Astrocyte (in vitro differentiated cells and primary cell): ENCODE data around the gene ZMIZ1. TPM values are rescaled to one million over a fixed set of nuclear protein-coding genes. Genes with fewer than 3 reads are reported as not detected.

ENCODE experiments used
- DNase-seq: peaks from one replicate; pipeline ENCODE4 v3.0.0-alpha.2; 2010; ENCODE audit warnings: low read depth
- FAIRE-seq: peaks from 2 replicates; lab custom pipeline; 2011; peaks lifted over from hg19 to GRCh38; lab: Jason Lieb, UNC
- H2AFZ ChIP-seq: 2 replicates; pipeline ENCODE4 v1.6.0; 2012; ENCODE audit warnings: low read depth, low read length, inconsistent platforms
- H3K27ac ChIP-seq: 2 replicates; pipeline ENCODE4 v1.5.1; 2011; ENCODE audit warnings: low read depth, low read length, inconsistent platforms
- H3K27me3 ChIP-seq: 2 replicates; pipeline ENCODE4 v1.6.0; 2011; ENCODE audit warnings: low read length, inconsistent platforms; ENCODE audit not compliant: insufficient read depth
- H3K36me3 ChIP-seq: 2 replicates; pipeline ENCODE4 v1.5.1; 2011; ENCODE audit warnings: low read length, inconsistent platforms; ENCODE audit not compliant: insufficient read depth
- H3K4me1 ChIP-seq: 2 replicates; pipeline ENCODE4 v1.5.1; 2011; ENCODE audit warnings: low read length, inconsistent platforms; ENCODE audit not compliant: insufficient read depth
- H3K4me2 ChIP-seq: 2 replicates; pipeline ENCODE4 v1.6.0; 2012; ENCODE audit warnings: low read length, inconsistent platforms
- H3K4me3 ChIP-seq: 2 replicates; pipeline ENCODE4 v1.5.1; 2011; ENCODE audit warnings: low read depth, mild to moderate bottlenecking, low read length, inconsistent platforms; ENCODE audit not compliant: insufficient read depth
- H3K79me2 ChIP-seq: 2 replicates; pipeline ENCODE4 v1.6.0; 2012; ENCODE audit warnings: mild to moderate bottlenecking, low read length, inconsistent platforms; ENCODE audit not compliant: insufficient read depth
- H3K9ac ChIP-seq: 2 replicates; pipeline ENCODE4 v1.6.0; 2012; ENCODE audit warnings: mild to moderate bottlenecking, low read length, inconsistent platforms
- H3K9me3 ChIP-seq: 2 replicates; pipeline ENCODE4 v1.5.1; 2012; ENCODE audit warnings: low read depth, mild to moderate bottlenecking, low read length, inconsistent platforms; ENCODE audit not compliant: insufficient read depth
- H4K20me1 ChIP-seq: 2 replicates; pipeline ENCODE4 v1.6.0; 2012; ENCODE audit warnings: low read length, inconsistent platforms; ENCODE audit not compliant: insufficient read depth
- H3K27ac Mint-ChIP-seq: one replicate; pipeline ENCODE4 v1.8.0; 2021; ENCODE audit warnings: mild to moderate bottlenecking, mixed read lengths; ENCODE audit not compliant: unreplicated experiment
- H3K27me3 Mint-ChIP-seq: one replicate; pipeline ENCODE4 v1.8.0; 2021; ENCODE audit warnings: low read depth, mixed read lengths; ENCODE audit not compliant: unreplicated experiment
- H3K36me3 Mint-ChIP-seq: one replicate; pipeline ENCODE4 v1.8.0; 2021; ENCODE audit warnings: low read depth, mixed read lengths; ENCODE audit not compliant: unreplicated experiment
- H3K4me1 Mint-ChIP-seq: one replicate; pipeline ENCODE4 v1.8.0; 2021; ENCODE audit warnings: low read depth, mixed read lengths; ENCODE audit not compliant: unreplicated experiment
- H3K4me3 Mint-ChIP-seq: one replicate; pipeline ENCODE4 v1.8.0; 2021; ENCODE audit warnings: mild to moderate bottlenecking, moderate library complexity, mixed read lengths; ENCODE audit not compliant: unreplicated experiment
- H3K9me3 Mint-ChIP-seq: one replicate; pipeline ENCODE4 v1.8.0; 2021; ENCODE audit warnings: mild to moderate bottlenecking, mixed read lengths; ENCODE audit not compliant: unreplicated experiment
- EZH2 ChIP-seq: IDR thresholded peaks from 2 replicates; pipeline ENCODE4 v1.6.1; 2012; ENCODE audit warnings: mild to moderate bottlenecking, low read length, inconsistent platforms; ENCODE audit not compliant: insufficient read depth
- total RNA-seq: library from RNA; stranded (reverse); gene quantifications from 2 replicates; pipeline ENCODE4 v1.2.1, GENCODE V29; 2021
- TF ChIP-seq, protein P1 (sequence below): IDR thresholded peaks from 2 replicates; pipeline ENCODE4 v1.5.1; 2011; ENCODE audit warnings: low read depth, mild to moderate bottlenecking, inconsistent platforms, low read length, moderate library complexity; ENCODE audit not compliant: insufficient read depth

ZMIZ1 gene
- total RNA-seq, 1 donor from 2014 or later: 45.5 TPM

DNA sequence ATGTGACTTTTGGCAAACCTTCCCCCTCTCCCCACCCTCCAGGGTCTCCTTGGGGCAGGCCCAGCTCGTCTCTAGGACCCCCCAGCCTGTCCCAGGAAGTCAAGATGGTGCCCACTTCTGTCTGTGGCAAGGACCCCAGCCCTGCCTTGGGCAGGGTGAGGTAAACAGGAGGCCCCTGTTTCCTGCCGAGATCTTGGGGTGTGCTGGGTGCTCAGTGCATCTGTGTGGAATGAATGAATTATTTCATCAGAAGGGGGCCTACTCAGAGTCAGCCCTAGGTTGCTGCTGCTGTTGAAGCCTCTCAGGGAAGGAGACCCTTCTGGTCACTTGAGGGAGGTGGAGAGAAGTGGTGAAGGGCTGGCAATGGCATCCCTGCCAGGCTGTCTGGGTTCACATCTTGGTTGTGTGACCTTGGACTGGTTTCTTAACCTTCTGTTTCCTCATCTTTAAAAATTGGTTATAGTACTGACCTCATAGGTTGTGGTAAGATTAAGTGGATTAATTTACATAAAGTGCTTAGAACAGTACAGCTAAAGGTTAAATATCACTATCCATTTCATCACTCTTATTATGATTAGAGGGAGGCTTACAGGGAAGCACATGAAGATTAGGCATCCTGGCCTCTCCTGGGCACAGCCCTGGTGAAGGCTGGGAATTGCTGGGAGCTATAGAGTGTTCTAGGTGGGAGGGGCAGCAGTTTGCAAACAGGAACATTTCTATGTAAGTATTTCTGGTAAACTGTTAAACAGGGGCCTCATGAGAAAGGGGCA is 67.7 kb downstream of the ZMIZ1 start:
- H3K79me2 ChIP-seq: peaks cover 86% of the 10 kb centered on the region

GRCh38 chr10:79137300-79137756 is 68.6 kb downstream of the ZMIZ1 start:
- H3K9me3 ChIP-seq: no peaks in the 10 kb centered on the region
- H3K27me3 Mint-ChIP-seq: no peaks in the 10 kb centered on the region
- H3K27ac ChIP-seq: peak overlapping the region; percentile 94
- TF ChIP-seq, protein P1, sequence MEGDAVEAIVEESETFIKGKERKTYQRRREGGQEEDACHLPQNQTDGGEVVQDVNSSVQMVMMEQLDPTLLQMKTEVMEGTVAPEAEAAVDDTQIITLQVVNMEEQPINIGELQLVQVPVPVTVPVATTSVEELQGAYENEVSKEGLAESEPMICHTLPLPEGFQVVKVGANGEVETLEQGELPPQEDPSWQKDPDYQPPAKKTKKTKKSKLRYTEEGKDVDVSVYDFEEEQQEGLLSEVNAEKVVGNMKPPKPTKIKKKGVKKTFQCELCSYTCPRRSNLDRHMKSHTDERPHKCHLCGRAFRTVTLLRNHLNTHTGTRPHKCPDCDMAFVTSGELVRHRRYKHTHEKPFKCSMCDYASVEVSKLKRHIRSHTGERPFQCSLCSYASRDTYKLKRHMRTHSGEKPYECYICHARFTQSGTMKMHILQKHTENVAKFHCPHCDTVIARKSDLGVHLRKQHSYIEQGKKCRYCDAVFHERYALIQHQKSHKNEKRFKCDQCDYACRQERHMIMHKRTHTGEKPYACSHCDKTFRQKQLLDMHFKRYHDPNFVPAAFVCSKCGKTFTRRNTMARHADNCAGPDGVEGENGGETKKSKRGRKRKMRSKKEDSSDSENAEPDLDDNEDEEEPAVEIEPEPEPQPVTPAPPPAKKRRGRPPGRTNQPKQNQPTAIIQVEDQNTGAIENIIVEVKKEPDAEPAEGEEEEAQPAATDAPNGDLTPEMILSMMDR: no peak
- no peak for TF ChIP-seq EZH2
- H3K79me2 ChIP-seq: peaks cover 84% of the 10 kb centered on the region
- peaks cover 71% of the 10 kb centered on the region for H3K4me1 Mint-ChIP-seq
- no peak overlapping the region for H2AFZ ChIP-seq
- H3K4me3 ChIP-seq: no peak overlapping the region
- no peak overlapping the region for H3K4me3 Mint-ChIP-seq
- H3K9ac ChIP-seq: peak overlapping the region; percentile 80
- H4K20me1 ChIP-seq: peaks cover 17% of the 10 kb centered on the region
- peaks cover 66% of the 10 kb centered on the region for H3K4me1 ChIP-seq
- H3K36me3 Mint-ChIP-seq: peaks cover 14% of the 10 kb centered on the region
- H3K27me3 ChIP-seq: no peaks in the 10 kb centered on the region
- H3K9me3 Mint-ChIP-seq: no peaks in the 10 kb centered on the region
- DNase-seq: peak; percentile 49
- no peak for FAIRE-seq
- H3K36me3 ChIP-seq: peaks cover 14% of the 10 kb centered on the region
- H3K4me2 ChIP-seq: peak overlapping the region; percentile 51
- H3K27ac Mint-ChIP-seq: peak overlapping the region; percentile 77

More for the DNA sequence above, 67.7 kb downstream of the ZMIZ1 start:
- H3K9me3 Mint-ChIP-seq: no peaks in the 10 kb centered on the region
- peak overlapping the region; percentile 41 for H3K9ac ChIP-seq
- peaks cover 26% of the 10 kb centered on the region for H4K20me1 ChIP-seq
- FAIRE-seq: no peak
- H3K36me3 ChIP-seq: peaks cover 14% of the 10 kb centered on the region
- H3K4me3 Mint-ChIP-seq: peak overlapping the region; percentile 35
- H3K27me3 Mint-ChIP-seq: no peaks in the 10 kb centered on the region
- H3K4me2 ChIP-seq: no peak overlapping the region
- H3K27ac ChIP-seq: peak overlapping the region; percentile 59
- peaks cover 10% of the 10 kb centered on the region for H3K36me3 Mint-ChIP-seq
- peaks cover 56% of the 10 kb centered on the region for H3K4me1 ChIP-seq
- peaks cover 71% of the 10 kb centered on the region for H3K4me1 Mint-ChIP-seq
- H3K27ac Mint-ChIP-seq: no peak overlapping the region
- H2AFZ ChIP-seq: no peak overlapping the region
- no peaks in the 10 kb centered on the region for H3K9me3 ChIP-seq
- no peak for TF ChIP-seq EZH2
- TF ChIP-seq, protein P1: no peak
- no peak for DNase-seq
- H3K27me3 ChIP-seq: no peaks in the 10 kb centered on the region
- no peak overlapping the region for H3K4me3 ChIP-seq

- Histone ChIP-seq H3K4me2 (peak overlapping the region; percentile 51), H3K36me3 (peaks cover 15% of the 10 kb centered on the region), H3K79me2 (peaks cover 84% of the 10 kb centered on the region), H4K20me1 (peaks cover 15% of the 10 kb centered on the region), H3K4me3 (no peak overlapping the region), H3K4me1 (peaks cover 71% of the 10 kb centered on the region), H3K9me3 (no peaks in the 10 kb centered on the region), H3K27me3 (no peaks in the 10 kb centered on the region), H3K9ac (peak overlapping the region; percentile 80), H3K27ac (peak overlapping the region; percentile 94), H2AFZ (no peak overlapping the region)
- Mint-ChIP-seq H3K4me1 (peaks cover 69% of the 10 kb centered on the region), H3K36me3 (peaks cover 18% of the 10 kb centered on the region), H3K9me3 (no peaks in the 10 kb centered on the region), H3K27me3 (no peaks in the 10 kb centered on the region), H3K27ac (no peak overlapping the region), H3K4me3 (no peak overlapping the region)
- no peak for FAIRE-seq
- peak; percentile 68 for DNase-seq
- TF ChIP-seq, protein P1: no peak
- TF ChIP-seq EZH2: no peak
Measured at GRCh38 chr10:79137826-79138225, 69.1 kb downstream of the ZMIZ1 start.
